NCI-H187 (cell line): ENCODE data around the gene CEP63.

Experiments used
- DNase-seq, 2 experiments: peaks; one replicate each; lab custom pipeline; 2025; lab: John Stamatoyannopoulos, UW

The CEP63 gene

GRCh38 chr3:134468519-134468918 lies 17.3 kb upstream of the CEP63 start:
- DNase-seq: no peak

GRCh38 chr3:134471521-134472193 lies 14.2 kb upstream of the CEP63 start:
- no peak for DNase-seq

DNA sequence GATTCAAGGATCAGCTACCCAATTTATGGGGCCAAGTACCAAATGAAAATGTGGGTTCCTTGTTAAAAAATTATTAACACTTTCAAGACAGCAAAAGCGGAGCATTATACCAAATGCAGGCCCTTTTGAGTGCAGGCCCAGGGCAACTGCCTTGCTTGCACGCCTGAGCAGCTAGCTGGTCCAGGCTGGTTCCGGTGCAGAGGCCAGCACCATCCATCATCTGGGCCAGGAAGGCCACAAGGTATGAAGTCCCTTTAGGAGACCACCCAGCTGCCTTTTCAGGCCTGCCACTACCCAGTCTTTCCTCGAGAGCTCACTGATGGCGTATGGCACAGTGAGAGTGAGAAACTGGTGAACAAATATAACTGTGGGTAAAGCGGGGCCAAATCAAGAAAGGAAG lies 13.0 kb upstream of the CEP63 start:
- no peak for DNase-seq

DNA sequence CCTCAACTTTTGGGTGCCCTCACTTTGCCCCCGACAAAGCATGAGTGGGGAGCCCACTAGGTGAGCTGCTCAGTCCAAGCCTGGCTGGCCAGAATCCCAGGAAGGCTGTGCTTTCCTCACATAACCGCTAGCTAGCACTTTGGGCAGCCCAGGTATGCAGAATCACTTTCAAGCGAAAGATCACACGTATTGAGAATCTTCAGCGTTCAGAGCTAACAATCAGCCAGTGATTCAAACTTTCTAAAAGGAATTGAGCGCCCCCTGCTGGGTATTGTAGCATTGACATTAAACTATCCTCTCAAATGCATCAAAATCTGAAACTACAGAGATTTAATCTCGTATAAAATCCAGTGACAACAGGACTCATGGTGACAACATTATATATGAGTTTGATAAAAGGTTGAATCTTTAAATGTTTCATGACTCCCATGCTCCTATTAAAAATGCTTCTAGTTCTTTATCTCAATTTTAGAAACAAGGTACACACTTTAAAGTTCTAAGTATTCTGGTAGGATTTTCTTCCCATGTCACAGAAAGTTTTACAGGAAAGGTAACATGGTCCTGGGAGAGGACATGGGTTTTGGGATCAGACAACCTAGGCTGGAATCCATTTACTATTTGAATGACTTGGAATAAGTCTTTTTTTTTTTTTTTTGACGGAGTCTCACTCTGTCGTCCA lies 11.8 kb upstream of the CEP63 start:
- peak; percentile 20 to 37 for DNase-seq

DNA sequence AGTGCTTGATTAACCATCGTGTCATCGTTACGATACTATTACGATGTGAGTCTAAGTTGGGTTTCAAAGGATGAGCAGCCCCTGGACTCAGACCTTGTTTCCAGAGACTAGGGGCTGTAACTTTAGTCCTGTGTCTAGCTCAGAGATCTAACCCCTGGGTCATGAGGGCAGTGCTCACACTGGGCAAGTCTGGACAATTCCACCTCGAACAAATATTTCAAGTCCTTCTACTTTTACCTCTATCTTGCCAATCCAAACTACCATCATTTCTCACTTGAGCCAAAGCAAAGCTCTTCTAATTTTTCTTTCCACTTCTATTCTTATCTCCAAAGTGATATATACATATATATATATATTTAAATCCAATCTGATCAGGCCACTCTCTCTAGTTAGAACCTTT lies 10.9 kb upstream of the CEP63 start:
- DNase-seq: no peak

- no peak for DNase-seq
Observed at GRCh38 chr3:134476306-134476705, 9.6 kb upstream of the CEP63 start.

GRCh38 chr3:134477002-134477401 lies 8.9 kb upstream of the CEP63 start:
- DNase-seq: no peak

DNA sequence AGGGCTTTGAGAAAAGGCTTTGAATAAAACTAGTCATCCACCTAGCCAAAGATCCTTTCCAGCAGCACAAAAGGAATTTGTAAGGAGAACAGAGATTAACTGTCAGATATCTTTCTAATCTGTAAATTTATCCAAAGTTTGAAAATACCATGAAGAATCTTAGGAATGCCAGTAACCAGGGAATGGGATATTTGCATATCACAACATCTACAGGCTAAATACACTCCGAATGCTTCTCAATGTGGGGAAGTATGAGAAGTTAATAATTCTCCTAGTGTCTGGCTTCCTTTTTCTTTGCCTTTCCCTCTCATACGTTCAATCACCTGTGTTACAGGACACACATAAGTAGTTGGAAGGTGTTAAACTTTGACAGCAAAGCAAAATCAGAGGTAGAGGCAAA lies 7.9 kb upstream of the CEP63 start:
- no peak for DNase-seq

DNA sequence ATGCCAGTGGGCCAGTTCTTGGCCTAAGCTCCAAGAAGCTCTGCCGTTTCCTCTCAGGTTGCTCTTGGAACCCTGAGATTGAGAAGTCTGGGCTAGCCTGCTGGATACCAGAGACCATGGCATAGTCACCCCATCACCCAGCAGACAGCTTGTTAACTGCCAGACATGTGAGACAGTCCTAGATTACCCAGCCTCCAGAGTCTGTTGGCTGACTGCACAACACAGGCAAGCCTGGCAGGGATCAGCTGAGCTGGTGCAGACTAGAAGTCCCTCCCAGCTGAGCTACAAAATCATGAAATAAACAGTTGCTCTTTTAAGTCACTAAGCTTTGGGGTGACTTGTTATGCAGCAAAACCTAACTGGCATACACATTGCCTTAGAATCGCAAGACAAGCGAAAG lies 5.3 kb upstream of the CEP63 start:
- no peak for DNase-seq

GRCh38 chr3:134481166-134481565 lies 4.7 kb upstream of the CEP63 start:
- no peak for DNase-seq

GRCh38 chr3:134482622-134483021 lies 3.2 kb upstream of the CEP63 start:
- DNase-seq: no peak

GRCh38 chr3:134483195-134483900 lies 2.5 kb upstream of the CEP63 start:
- DNase-seq: no peak

DNA sequence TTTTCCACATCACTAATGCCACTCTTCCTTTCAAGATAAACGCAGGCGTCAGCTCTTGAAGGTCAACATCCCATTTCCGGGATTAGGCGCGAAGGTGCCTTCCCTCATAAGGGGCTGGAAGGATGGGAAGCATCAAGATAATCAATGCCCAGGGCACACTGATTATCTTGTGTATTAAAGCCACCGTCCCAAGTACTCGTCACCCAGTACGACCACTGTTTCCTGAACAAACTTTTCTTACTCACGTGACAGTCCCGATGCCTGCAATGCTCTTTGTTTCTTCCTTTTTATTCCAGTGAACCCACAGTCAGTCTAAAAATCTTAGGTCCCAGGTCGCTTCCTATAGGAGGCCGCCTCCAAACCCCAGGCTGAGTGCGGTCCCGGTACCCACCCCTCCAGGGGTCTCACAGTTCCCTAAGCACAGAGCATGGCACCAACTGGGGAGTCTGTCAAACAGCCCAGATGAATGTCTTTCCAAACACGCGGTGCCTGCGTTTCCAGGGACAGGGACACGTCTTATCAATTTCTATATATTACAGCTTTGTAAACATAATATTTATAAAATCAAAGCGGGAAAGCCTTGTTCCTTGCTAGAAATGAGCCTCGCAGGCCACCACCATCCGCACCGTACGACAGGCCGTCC lies 661 bp upstream of the CEP63 start:
- DNase-seq: peak in 1 of 2 experiments; percentile 15

DNA sequence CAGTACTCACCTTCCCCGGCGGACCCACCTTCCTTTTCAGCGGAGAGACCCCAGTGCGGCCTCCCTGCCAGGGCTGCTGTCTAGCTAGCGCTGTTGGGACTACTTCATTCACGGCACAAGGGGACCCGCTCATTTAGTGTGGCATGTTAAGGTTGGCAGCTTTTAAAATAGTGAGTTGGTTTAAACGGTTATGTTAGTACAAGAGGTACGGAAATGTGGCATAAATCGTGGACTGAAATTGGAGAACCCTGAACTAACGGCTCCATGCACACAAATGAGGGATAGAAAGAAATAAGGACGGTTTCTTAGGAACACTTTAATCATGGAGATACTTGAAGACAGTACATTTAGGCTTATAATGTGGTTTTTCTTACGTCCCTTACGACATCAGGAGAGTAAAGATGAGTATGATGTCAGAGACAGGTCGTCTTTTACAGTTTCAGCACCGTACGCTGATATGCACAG lies 752 bp downstream of the CEP63 start:
- DNase-seq: peak in 1 of 2 experiments; percentile 60

DNA sequence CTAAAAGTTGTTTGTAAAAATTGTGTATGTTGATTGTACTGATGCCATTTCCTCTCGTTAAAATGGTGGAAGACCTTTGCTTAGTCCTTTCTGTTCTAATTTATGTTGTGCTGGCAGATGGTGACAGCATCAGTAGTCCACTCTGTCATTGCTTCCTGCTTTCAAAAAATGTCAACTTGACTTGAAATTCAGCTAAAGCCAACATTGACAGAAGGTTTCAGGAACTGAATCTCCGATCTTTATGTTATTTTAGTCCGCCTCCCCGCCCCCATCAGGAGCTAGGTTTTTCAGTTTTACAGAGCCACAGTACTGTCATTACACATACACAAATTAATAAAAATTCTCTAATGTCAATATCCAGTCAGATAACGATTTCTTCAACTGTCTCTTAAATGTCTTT lies 1.5 kb downstream of the CEP63 start:
- DNase-seq: no peak

GRCh38 chr3:134494495-134494894 lies 8.6 kb downstream of the CEP63 start:
- no peak for DNase-seq

GRCh38 chr3:134495980-134496379 lies 10.1 kb downstream of the CEP63 start:
- DNase-seq: no peak

- no peak for DNase-seq
Observed at GRCh38 chr3:134496471-134497071, 10.7 kb downstream of the CEP63 start.

GRCh38 chr3:134503266-134503665 lies 17.4 kb downstream of the CEP63 start:
- no peak for DNase-seq

DNA sequence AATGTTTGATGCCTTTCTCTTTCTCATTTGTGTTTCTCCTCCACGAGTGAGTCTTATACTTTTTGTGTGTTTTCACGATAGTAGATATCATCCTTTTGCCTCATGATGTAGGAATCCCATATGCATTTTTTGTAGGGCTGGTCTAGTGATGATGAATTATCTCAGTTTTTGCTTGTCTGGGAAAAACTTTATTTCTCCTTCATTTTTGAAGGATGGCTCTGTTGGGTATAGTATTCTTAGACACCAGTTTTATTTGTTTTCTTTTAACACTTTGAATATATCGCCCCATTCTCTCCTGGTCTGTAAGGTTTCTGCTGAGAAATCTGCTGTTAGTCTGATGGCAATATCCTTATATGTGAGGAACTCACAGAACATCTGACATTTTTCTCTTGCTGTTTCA lies 18.3 kb downstream of the CEP63 start:
- no peak for DNase-seq

DNA sequence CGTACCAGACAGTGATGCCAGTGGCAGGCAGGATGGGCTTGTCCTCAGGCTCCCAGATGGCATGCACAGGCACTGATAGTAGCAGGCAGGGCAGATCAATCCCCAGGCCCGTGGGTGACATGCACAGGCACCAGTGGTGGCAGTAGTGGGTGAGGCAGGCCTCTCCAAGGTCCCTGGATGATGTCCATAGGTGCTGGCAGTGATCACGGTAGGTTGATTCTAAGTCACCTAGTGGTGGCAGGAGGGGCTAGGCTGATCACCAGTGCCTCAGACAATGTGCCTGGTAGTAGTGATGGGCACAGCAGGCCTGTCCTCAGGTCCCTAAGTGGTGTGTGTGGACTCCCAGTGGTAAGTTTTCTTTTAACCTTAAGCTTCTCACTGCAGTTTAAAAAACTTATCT lies 19.6 kb downstream of the CEP63 start:
- no peak for DNase-seq

GRCh38 chr3:134511500-134511899 lies 25.6 kb downstream of the CEP63 start:
- no peak for DNase-seq
